GM18505 (cell line): Measurements from ENCODE around the gene INO80C.

ENCODE experiments used
- ATAC-seq: cut with Tn5 transposase; IDR thresholded peaks from one replicate; pipeline ENCODE4 v1.9.1; 2021; ENCODE audit not compliant: unreplicated experiment
- POLR2A ChIP-seq: IDR thresholded peaks from 4 replicates; pipeline ENCODE4 v1.6.1; 2011; ENCODE audit warnings: borderline replicate concordance; ENCODE audit not compliant: insufficient read depth, insufficient read length; ENCODE audit errors: extremely low read depth

Gene INO80C, protein sequence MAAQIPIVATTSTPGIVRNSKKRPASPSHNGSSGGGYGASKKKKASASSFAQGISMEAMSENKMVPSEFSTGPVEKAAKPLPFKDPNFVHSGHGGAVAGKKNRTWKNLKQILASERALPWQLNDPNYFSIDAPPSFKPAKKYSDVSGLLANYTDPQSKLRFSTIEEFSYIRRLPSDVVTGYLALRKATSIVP

DNA sequence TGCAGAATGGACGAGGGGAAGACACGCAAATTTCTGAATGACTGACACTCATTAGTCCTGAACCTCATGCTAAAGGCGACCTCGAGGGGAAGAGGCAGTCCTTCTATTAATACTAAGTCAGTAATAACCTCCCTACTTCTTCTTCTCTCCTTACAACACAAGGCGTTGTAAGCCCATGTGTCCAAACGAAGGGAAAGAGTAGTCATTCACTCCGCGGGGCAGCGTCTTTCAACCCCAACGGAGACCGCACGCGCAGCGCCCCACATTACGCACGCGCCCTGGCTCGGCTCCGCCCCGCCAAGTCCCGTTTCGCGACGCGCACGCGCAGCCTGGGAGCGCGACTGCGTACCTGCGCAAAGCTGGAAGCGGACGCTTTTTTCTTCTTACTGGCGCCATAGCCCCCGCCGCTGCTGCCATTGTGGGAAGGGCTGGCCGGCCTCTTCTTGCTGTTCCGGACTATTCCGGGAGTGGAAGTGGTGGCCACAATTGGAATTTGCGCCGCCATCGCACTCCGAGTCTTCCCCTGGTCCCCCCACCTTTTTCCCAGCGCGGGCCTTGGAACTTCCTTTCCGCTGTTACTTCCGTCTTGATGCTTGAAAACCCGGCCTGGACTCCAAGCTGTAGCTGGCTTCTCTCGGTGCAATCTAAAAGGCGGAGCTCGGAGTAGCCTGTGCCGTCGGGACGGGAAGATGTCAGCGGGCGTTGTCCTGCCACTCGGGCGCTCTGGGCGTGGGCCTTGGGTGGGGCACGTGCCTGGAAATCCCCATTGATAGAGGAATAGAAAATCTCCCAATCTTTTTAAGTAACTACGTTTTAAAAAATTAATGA lies at the start of gene INO80C:
TSS of gene INO80C (minus strand) at position 591 of the 828 bp plus-strand sequence. CDS start at position 505, 86 bp downstream.
- peak; percentile 98 for TF ChIP-seq POLR2A
- peak; percentile 92 for ATAC-seq

DNA sequence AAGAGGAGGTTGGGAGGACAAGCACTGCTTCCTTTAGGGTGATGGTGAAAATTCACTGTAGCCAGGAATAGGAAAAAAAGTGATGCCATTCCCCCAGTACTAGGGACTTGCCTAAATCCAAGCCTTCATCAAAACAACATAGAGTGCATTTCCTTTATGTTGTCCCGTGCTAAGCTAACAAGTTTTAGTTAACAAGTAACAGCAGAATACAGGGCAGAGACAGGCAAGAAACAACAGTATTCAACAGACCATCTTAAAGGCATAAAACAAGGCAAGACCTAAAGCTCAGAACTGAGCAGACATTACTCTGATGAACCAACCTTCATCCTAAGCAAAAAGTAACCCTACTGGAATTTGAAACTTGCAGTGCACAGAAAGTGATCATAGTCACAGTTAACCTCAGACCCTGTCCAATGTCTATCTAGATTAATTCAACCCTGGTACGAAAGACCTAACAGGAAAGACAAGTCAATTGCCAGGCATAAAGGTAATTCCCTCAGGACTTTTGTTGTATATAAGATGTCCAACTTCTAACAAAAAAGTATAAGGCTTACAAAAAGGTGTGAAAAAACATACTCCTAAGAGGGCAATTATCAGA lies 49.3 kb upstream of the INO80C start:
- TF ChIP-seq POLR2A: no peak
- no peak for ATAC-seq

DNA sequence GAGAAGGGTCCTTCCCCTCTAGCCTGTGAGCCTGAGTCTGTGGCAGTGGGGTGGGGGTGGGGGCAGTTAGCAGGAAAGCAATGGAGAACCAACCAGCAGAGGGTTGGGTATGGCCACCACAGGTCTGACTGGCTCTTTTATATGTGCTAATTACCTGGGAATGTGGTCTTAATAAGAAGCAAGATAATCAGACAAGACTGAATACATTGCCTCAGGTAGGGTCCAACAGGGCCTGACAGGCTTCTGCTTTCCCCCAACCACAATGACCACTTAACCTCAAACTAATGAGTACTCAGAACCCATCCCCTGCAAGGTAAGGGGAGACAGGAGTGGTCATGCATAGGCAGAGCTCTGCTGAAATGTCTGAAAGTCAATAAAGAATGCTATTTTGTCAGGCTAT lies 44.6 kb upstream of the INO80C start:
- no peak for TF ChIP-seq POLR2A

DNA sequence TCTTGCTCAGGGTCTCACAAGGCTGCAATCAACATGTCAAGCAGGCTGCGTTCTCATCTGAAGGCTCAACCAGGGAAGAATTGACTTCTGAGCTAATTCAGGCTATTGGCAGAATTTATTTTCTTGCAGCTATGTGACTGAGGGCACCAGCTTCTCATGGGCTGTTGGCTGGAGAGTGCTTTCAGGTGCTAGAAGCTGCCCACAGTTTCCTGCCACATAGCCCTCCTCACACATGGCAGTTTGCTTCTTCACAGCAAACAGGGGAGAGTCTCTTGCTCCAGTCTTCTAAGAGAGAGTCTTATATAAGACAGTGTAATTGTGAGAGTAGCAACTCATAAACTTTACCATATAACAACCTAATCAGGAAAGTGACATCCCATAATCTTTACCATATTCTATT lies 37.5 kb upstream of the INO80C start:
- no peak for TF ChIP-seq POLR2A
- no peak for ATAC-seq

More for the DNA sequence above, 44.6 kb upstream of the INO80C start:
- ATAC-seq: no peak

DNA sequence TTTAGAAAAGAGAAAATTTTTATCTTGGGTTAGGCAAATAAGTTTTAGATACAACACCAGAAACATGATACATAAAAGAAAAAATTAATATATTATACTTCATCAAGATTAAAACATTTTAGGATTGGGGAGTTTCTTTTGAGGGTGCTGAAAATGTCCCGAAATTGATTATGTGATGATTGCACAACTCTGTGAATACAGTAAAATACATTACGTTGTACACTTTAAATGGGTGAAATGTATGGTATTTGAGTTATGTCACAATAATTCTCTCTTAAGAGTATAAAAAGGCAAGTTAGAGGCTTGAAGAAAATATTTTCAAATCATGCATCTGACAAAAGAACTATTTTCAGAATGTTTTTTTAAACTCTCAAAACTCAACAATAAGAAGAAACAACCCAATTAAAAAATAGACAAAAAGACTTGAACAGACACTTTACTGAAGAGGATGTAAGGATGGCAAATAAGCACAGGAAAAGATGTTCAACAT lies 36.2 kb upstream of the INO80C start:
- ATAC-seq: no peak
- no peak for TF ChIP-seq POLR2A

DNA sequence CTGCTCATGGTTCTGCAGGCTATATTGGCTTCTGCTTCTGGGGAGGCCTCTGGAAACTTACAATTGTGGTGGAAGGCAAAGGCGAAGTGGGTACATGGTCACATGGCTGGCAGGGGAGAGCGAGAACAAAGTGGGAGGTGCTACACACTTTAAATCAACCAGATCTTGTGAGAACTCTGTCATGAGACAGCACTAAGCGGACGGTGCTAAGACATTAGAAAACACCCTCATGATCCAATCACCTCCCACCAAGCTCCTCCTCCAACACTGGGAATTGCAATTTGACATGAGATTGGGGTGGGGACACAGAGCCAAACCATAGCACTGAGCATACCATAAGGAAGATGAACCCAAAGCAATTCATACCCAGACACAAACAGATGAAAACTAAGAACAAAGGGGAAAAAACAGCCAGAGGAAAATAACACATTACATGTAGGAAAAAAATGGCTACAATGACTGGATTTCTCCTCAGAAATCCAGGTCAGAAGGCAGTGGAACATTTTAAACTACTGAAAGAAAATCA lies 31.1 kb upstream of the INO80C start:
- no peak for TF ChIP-seq POLR2A
- ATAC-seq: no peak

DNA sequence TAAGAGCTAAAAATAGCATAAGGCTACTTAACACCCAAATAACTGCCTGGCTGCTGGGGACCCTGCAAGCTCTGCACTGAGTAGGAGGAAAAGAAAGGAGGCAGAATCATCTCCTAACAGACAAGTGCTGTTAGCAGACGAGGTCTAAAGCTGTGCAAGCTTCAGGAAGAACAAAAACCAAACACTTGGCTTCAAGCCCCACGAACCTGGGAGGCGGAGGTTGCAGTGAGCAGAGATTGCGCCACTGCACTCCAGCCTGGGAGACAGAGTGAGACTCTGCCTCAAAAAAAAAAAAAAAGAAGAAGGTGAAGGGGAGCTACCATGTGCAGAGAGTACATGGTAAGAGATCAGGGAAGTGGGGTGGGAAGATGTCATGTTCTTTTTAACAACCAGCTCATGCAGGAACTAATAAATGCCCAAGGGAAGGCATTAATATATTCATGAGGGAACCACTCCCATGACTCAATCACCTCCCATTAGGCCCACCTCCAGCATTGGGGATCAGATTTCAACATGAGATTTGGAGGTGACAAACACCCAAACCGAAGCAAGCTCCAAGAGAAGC lies 28.8 kb upstream of the INO80C start:
- TF ChIP-seq POLR2A: no peak

DNA sequence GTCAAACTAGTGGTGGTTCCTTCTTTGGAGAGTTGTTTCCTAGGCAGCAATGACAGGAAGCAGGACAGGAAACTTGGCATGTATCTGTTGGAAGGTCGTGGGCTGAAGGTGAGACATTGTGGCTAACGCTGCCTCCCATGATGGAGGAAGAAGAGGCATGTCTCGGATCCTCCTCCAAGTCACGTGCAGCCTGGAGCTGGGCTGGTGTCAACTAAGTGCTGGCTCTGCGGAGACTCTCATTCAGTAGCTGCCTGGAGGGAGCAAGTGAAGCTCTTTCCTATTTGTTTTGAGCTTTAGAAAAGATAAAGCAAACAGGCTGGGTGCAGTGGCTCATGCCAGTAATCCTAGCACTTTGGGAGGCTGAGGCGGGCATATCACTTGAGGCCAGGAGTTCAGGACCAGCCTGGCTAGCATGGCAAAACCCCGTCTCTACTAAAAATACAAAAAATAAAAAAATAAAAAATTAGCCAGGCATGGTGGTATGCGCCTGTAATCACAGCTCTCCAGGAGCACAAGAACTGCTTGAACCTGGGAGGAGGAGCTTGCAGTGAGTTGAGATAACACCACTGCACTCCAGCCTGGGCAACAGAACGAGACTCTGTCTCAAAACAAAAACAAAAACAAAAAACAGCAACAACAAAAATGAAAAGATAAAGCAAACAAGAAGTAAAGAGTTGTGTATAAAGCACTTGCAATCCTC lies 28.2 kb upstream of the INO80C start:
- no peak for TF ChIP-seq POLR2A
- ATAC-seq: no peak

More for the DNA sequence above, 28.8 kb upstream of the INO80C start:
- ATAC-seq: no peak

DNA sequence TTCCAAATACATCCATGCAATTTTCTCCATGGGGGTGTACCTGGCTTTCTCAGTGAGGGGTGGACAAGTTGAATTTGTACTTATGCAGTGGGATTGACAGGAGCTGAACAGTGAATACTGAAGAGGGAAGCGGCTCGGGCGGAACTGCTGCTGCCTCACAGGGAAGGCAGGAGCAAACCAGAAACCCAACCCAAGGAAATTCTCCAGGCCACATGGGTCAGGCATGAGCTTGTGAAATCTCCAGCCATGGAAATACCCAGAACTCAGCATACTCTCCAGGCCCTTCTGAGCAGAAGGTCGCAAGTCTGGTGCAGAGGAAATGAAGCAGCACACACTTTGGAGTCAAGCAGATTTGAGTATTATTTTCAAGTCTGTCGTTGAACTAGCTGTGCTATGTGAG lies 26.5 kb upstream of the INO80C start:
- ATAC-seq: no peak
- TF ChIP-seq POLR2A: no peak

DNA sequence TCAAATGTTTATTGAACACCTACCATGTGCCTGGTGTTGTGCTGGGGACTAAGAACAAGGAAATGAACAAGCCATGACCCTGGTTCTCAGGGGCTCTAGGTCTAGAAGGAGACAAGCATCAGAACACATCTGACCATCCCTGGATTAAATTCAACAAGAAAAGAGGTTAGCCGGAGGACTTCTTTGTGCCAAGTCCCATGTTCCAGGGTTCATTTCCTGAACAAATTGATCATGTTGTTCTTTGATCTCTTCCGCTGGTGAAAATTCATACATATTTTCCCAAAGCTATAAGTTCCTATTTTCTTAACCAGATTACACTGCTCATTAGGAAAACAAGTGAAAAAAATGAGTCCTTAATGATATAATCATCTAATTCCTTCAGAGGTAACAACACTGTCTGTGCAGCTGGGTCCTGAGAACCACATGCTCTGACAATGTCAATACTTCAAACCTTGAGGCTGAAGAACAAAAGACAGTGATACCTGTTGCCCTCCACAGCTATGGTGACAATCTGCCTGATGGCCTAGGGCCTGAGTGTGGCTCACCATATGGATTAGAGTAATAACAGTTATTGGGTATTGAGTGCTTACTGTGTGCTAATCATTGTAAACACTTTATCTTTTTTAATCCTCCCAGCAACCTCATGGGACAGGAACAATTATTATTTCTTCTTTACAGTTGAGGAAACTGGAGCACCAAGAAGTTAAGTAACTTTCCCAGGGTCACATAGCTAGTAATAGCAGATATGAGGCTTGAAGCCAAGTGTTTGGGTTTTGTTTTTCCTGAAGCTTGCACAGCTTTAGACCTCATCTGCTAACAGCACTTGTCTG lies 24.6 kb upstream of the INO80C start:
- TF ChIP-seq POLR2A: no peak
- ATAC-seq: no peak

DNA sequence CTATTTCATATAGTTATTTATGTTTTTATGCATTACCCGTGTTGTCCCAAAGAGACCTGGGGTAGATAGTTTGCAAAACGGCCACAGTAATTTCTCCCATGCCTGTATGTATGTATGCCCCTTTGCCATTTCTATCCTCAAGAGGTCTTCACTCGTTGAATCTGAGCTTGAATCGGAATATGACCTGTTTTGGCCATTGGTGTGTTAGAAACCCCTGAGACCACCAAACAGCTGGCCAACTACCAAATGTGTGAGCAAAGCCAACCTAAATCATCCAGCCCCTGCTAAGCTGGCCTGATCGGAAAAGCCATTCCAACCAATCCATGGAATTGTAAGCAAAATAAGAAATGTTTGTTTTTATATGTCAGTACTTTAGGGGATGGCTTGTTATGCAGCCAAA lies 23.4 kb upstream of the INO80C start:
- ATAC-seq: no peak
- TF ChIP-seq POLR2A: no peak
